SU-DHL-6 (cell line): ENCODE results near the gene LIPE.

Experiments used
- H2AFZ ChIP-seq: fragments of 200-600 bp; sonication (generic); 2 replicates; pipeline ENCODE4 v1.6.1; 2014; ENCODE audit warnings: low read depth, mild to moderate bottlenecking, moderate library complexity, mixed read lengths, antibody characterized with exemption, low read length; ENCODE audit not compliant: severe bottlenecking
- H3F3A ChIP-seq: fragments of 200-600 bp; shearing (Covaris generic); 2 replicates; pipeline ENCODE4 v1.6.0; 2016; ENCODE audit warnings: antibody characterized with exemption, mild to moderate bottlenecking; ENCODE audit not compliant: insufficient read depth
- H3K27ac ChIP-seq: fragments of 200-600 bp; sonication (generic); 2 replicates; pipeline ENCODE4 v1.5.1; 2016; ENCODE audit warnings: low read depth, mild to moderate bottlenecking, low read length, moderate library complexity, mixed read lengths
- H3K27me3 ChIP-seq: fragments of 200-600 bp; sonication (generic), shearing (Covaris generic); 2 replicates; pipeline ENCODE4 v1.6.0; 2014; ENCODE audit warnings: mild to moderate bottlenecking, low read length
- H3K36me3 ChIP-seq: fragments of 200-600 bp; sonication (generic); 2 replicates; pipeline ENCODE4 v1.6.1; 2014; ENCODE audit warnings: mild to moderate bottlenecking, low read length, mixed read lengths
- H3K4me2 ChIP-seq: fragments of 300-600, 200-600 bp; shearing (Covaris generic), sonication (generic); 2 replicates; pipeline ENCODE4 v1.6.0; 2014; ENCODE audit warnings: low read length, low read depth, mild to moderate bottlenecking; ENCODE audit not compliant: poor library complexity, severe bottlenecking
- H3K4me3 ChIP-seq: fragments of 200-600 bp; sonication (generic); 2 replicates; pipeline ENCODE4 v1.5.1; 2014; ENCODE audit warnings: antibody characterized with exemption, low read length, mild to moderate bottlenecking, mixed read lengths; ENCODE audit not compliant: insufficient read depth, poor library complexity, severe bottlenecking
- H3K79me2 ChIP-seq: fragments of 200-600 bp; sonication (generic); 2 replicates; pipeline ENCODE4 v1.6.1; 2014; ENCODE audit warnings: mild to moderate bottlenecking, low read length, moderate library complexity; ENCODE audit not compliant: insufficient read depth
- H3K9ac ChIP-seq: fragments of 200-600 bp; sonication (generic); 2 replicates; pipeline ENCODE4 v1.7.0; 2014; ENCODE audit warnings: mild to moderate bottlenecking, low read length
- H3K9me2 ChIP-seq: fragments of 200-600 bp; sonication (generic); replicated peaks from 2 replicates; pipeline ENCODE4 v1.6.1; 2014; ENCODE audit warnings: low read length; ENCODE audit not compliant: insufficient read depth
- H3K9me3 ChIP-seq: fragments of 200-600 bp; sonication (generic); 2 replicates; pipeline ENCODE4 v1.6.1; 2014; ENCODE audit warnings: low read length, mixed read lengths; ENCODE audit not compliant: insufficient read depth
- H4K20me1 ChIP-seq: fragments of 200-600 bp; sonication (generic); 2 replicates; pipeline ENCODE4 v1.6.1; 2014; ENCODE audit warnings: low read depth, mild to moderate bottlenecking, antibody characterized with exemption, low read length, moderate library complexity, mixed read lengths
- EZH2phosphoT487 ChIP-seq: fragments of 200-600 bp; sonication (generic), shearing (Covaris generic); conservative IDR thresholded peaks from 2 replicates; pipeline ENCODE4 v1.6.1; 2018; ENCODE audit warnings: mild to moderate bottlenecking, antibody characterized with exemption, low read length, moderate library complexity, mixed read lengths
- TF ChIP-seq, protein P1 (sequence below): fragments of 200-600 bp; sonication (generic); IDR thresholded peaks from one replicate; pipeline ENCODE4 v1.5.1; 2017; ENCODE audit warnings: antibody characterized with exemption, mild to moderate bottlenecking, low read length, moderate library complexity; ENCODE audit not compliant: insufficient read depth, poor library complexity, severe bottlenecking

Gene LIPE

DNA sequence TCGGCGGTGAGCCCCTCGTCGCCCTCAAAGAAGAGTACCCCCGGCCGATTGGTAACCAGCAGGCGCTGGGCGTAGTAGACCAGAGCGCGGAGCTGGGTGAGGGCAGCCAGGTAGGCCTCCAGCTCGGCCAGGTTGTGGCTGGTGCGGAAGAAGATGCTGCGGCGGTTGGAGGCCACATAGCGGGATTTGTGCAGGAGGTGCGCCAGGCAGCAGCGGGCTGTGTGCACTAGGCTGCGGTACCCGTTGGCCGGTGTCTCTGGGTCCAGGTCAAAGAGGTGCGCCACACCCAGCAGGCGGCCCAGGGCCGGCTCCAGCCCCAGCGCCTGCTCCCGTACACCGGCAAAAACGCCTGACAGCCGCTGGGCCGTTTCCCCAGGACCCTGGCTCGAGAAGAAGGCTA is 16.8 kb downstream of the LIPE start:
- Histone ChIP-seq H3K9ac (no peak overlapping the region), H2AFZ (no peak overlapping the region), H3K27ac (no peak overlapping the region), H3K9me2 (no peaks in the 10 kb centered on the region), H3K4me2 (no peak overlapping the region), H3K27me3 (no peaks in the 10 kb centered on the region), H3K9me3 (no peaks in the 10 kb centered on the region), H3F3A (no peaks in the 10 kb centered on the region), H4K20me1 (no peaks in the 10 kb centered on the region), H3K4me3 (no peak overlapping the region), H3K36me3 (no peaks in the 10 kb centered on the region), H3K79me2 (no peaks in the 10 kb centered on the region)
- no peak for TF ChIP-seq EZH2phosphoT487
- TF ChIP-seq, protein P1, sequence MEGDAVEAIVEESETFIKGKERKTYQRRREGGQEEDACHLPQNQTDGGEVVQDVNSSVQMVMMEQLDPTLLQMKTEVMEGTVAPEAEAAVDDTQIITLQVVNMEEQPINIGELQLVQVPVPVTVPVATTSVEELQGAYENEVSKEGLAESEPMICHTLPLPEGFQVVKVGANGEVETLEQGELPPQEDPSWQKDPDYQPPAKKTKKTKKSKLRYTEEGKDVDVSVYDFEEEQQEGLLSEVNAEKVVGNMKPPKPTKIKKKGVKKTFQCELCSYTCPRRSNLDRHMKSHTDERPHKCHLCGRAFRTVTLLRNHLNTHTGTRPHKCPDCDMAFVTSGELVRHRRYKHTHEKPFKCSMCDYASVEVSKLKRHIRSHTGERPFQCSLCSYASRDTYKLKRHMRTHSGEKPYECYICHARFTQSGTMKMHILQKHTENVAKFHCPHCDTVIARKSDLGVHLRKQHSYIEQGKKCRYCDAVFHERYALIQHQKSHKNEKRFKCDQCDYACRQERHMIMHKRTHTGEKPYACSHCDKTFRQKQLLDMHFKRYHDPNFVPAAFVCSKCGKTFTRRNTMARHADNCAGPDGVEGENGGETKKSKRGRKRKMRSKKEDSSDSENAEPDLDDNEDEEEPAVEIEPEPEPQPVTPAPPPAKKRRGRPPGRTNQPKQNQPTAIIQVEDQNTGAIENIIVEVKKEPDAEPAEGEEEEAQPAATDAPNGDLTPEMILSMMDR: no peak

DNA sequence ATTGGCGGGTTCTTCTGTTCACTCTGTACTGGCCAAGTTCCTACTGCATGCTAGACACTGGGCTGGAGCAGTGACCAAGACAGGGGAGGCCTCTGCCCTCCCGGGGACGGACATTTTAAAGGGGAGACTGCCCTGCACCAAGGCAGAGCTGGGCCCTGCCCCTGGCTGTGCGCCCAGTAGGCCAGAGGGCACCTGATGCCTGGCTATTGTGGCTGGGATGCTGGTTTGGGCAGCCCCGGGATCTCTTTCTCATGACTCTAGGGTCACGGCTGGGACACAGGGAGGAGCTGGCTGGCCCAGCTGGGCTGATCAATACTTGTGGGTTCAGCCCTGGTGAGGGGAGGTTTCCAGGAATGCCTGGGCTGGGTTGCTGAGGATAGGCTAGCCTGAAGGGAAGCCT is 17.7 kb downstream of the LIPE start:
- no peaks in the 10 kb centered on the region for H4K20me1 ChIP-seq
- no peaks in the 10 kb centered on the region for H3K9me3 ChIP-seq
- no peaks in the 10 kb centered on the region for H3K9me2 ChIP-seq
- no peaks in the 10 kb centered on the region for H3K79me2 ChIP-seq
- no peak overlapping the region for H3K27ac ChIP-seq
- no peak for TF ChIP-seq EZH2phosphoT487
- TF ChIP-seq, protein P1: no peak
- H3K36me3 ChIP-seq: no peaks in the 10 kb centered on the region
- no peak overlapping the region for H3K4me2 ChIP-seq
- no peaks in the 10 kb centered on the region for H3K27me3 ChIP-seq
- no peak overlapping the region for H3K4me3 ChIP-seq
- no peak overlapping the region for H2AFZ ChIP-seq
- no peak overlapping the region for H3K9ac ChIP-seq
- no peaks in the 10 kb centered on the region for H3F3A ChIP-seq

DNA sequence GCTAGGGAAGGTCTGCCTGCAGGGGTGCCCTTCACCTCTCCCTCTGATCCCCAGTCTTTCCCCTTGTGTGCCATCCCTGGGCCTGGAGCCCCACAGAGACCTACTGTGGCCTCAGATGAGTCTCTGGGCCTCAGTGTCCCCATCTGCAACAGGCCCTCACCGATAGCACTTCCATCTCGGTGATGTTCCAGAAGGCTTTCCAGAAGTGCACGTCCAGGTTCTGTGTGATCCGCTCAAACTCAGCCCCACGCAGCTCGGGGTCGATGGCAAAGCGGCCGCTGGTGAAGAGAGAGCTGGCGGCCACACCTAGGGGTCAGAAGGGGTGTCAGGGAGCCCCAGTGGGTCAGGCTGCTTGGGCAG is 19.4 kb downstream of the LIPE start:
- H3K9me3 ChIP-seq: no peaks in the 10 kb centered on the region
- no peak overlapping the region for H3K4me3 ChIP-seq
- H3K27me3 ChIP-seq: no peaks in the 10 kb centered on the region
- H3K36me3 ChIP-seq: no peaks in the 10 kb centered on the region
- H3F3A ChIP-seq: no peaks in the 10 kb centered on the region
- no peak for TF ChIP-seq EZH2phosphoT487
- TF ChIP-seq, protein P1: no peak
- no peaks in the 10 kb centered on the region for H4K20me1 ChIP-seq
- no peak overlapping the region for H3K9ac ChIP-seq
- no peak overlapping the region for H3K27ac ChIP-seq
- H2AFZ ChIP-seq: no peak overlapping the region
- no peaks in the 10 kb centered on the region for H3K79me2 ChIP-seq
- H3K9me2 ChIP-seq: no peaks in the 10 kb centered on the region
- H3K4me2 ChIP-seq: no peak overlapping the region
